H54 (cell line): Measurements from ENCODE around the gene RASL10B.

ENCODE experiments used
- DNase-seq: peaks from one replicate; pipeline ENCODE4 v3.0.0; 2011; ENCODE audit warnings: low spot score, mixed read lengths; ENCODE audit not compliant: insufficient read length
- FAIRE-seq: peaks from 3 replicates; lab custom pipeline; 2011; peaks lifted over from hg19 to GRCh38; lab: Jason Lieb, UNC
- POLR2A ChIP-seq: IDR thresholded peaks from 2 replicates; pipeline ENCODE4 v1.6.1; 2011; ENCODE audit warnings: low read depth, mild to moderate bottlenecking, low read length

The RASL10B gene

DNA sequence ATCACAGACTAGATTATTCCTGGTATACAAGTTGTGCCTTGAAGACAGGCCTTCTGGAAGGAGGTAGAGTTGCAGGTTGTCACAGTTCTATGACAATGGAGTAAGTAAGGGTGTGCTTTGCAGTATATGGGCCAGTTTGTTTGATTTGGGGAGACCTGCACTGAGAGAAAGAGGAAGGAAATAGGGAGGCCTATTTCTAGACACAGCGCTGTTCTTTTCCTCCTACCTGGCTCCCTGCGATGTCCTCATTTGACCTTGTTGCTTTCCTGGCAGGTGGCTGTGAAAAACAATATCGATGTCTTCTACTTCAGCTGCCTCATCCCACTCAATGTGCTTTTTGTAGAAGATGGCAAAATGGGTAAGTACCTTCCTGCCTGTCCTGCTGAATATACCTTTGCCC lies 22.5 kb upstream of the RASL10B start:
- no peak for TF ChIP-seq POLR2A
- FAIRE-seq (no peak), DNase-seq (no peak)

DNA sequence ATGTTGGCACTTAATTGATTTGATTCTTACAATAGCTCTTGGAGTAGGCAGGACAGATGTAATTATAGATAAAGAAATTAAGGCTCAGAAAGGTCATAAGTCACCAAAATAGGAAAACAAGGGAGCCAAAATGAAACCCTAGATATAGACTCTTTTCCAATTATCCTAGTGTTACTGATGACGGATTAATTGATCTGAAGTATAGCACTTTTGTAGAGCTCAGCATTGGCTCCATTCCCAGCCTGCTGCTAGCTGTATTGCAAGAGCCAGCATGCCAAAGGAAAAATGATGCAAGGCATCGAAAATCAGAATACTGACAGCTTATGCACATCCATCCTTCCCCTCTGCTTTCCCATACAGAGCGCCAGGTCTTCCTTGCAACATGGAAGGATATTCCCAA lies 21.6 kb upstream of the RASL10B start:
- no peak for DNase-seq
- no peak for FAIRE-seq
- no peak for TF ChIP-seq POLR2A

DNA sequence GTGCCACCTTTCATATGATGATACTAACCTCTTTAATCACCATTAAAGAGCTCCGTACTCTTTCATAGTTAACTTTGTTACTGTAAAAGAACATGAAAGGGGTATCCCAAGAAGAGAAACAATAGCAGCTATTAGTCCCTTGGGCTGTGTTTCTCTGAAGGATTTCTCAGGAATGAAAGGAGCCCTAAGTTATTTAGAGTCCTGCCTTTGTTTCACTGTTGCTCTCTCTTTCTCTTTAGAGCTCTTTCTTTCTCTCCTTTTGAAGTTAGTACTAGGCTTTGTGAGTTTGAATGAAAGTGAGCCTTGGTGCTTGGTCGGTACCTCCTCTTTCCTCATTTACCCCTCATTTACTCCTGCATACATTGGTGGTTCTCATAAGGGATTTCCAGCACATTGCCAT lies 20.5 kb upstream of the RASL10B start:
- TF ChIP-seq POLR2A: no peak
- no peak for FAIRE-seq
- no peak for DNase-seq

DNA sequence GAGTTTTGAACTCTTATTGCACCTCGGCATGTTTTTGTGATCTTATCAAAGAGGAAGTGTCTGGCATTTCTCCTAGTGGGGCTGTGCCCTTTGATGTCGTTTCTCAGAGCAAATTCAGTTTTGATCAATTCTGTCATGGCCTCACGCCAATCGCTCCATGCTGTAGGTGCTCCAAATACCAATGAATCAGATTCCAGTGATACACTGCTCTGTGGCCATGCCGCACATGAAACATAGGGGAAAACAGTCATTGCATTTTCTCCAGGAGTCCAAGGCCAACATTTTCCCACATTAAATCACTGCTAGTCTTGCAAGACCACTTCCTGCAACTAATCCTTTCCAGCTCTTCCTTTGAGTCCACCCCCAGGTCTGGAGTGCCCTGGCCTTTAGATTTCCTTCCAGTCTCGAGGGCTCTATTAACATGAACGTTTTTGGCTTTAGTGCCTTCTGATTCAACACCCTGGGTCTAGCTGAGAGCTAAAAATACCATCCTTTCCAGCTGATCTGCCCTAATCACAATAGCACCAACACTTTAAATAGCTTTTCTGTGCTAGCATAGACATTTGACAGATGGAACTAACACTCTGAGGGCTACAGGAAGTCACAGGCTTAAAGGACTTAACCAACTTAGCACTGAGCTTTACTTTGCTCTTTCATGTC lies 18.2 kb upstream of the RASL10B start:
- DNase-seq: no peak
- FAIRE-seq: no peak
- TF ChIP-seq POLR2A: no peak

DNA sequence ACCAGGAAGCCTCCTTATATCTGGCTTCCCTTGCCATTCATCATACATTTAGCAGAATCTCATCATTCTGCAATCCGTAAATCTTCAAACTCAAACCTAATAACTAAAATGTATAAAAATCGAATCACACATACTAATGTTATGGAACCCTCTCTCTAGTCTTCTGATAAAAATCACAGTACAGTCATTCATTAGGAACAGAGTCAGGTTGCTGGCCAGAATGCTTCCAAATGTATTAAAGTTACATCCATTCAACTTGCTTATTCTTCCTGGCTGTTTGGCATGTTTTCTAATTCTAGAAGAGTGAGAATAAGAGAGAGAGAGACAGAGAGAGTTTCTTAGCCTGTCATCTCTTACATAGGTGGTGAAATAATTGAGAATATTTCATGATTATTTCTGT lies 16.5 kb upstream of the RASL10B start:
- FAIRE-seq: no peak
- no peak for TF ChIP-seq POLR2A
- no peak for DNase-seq

DNA sequence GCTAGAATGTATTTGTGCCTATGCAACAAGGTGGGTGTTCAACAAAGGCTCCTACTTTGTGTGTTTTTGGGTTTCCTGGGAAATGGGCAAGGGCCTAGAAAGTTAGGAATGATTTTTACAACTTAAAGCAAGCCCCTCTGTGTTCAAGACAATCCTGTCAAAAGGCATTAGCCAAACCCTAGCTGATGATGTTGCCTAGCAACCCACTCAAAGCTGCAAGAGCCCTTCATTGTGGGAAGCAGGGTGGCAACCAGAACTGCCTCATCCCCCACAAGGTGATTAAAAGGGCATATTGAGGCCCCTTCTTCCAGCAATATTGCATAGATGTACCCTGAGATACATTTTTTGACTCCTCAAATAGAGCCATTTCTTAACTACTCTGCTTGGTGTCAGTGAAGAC lies 16.0 kb upstream of the RASL10B start:
- no peak for TF ChIP-seq POLR2A
- no peak for DNase-seq
- FAIRE-seq: no peak

DNA sequence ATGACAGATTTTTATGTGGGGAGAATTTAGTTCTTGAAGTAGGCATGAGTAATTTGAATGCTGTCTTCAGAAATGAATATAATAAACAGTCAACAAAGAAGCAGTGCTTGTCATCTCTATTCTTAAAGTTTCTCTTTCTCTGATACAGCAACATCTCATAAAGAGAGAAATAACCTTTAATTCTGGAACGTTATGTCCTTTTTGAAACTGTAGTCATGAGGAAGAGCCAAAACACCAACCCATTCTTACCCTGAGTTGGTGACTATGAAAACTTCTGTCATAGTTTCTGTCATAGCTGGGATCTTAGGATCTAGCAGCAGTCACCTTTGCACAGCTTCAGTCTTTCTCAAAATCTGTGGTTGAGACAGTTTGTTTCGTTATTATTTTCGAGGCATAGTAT lies 15.3 kb upstream of the RASL10B start:
- no peak for DNase-seq
- no peak for TF ChIP-seq POLR2A
- FAIRE-seq: no peak

DNA sequence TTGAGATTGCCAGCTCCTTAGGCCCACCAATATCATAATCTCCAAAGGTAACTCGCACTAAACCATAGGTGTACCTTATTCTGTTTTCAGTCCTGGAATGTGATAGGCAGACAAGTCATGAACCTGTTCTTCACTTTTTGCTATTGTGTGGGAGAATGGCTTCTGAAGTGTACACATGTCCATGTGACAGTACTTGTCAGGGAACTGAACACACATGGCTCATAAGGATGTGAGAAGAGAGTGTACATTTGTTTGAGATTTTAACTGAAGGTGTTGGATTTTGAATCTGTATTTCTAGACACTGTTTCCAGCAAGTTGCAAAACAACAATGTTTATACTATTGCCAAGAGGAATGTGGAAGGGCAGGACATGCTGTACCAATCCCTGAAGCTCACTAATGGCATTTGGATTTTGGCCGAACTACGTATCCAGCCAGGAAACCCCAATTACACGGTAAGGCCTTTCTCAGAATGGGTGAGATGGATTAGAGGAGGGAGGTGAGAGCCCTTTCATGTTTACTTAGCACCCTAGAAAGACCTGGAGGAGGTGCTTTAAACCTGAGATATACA lies 14.5 kb upstream of the RASL10B start:
- FAIRE-seq: no peak
- no peak for TF ChIP-seq POLR2A
- DNase-seq: no peak

DNA sequence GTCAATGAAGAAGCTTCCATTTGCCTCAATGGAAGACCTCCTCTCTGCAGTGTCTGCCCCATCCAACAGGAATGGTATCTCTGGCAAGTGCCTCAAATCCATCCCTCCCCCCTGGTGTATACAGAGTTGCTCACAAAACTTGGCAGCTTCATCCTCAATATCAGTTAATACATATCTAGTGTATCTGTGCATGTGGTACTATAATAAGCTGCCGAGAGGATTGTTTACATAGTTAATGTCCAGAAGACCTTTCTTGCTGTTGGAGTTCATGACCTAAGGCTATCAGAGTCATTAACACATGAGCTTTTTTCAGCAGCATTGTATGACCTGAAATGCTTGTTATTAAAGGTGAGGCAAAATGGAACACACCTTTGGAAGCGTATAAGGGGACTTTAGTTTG lies 14.0 kb upstream of the RASL10B start:
- TF ChIP-seq POLR2A: no peak
- no peak for FAIRE-seq
- DNase-seq: no peak

DNA sequence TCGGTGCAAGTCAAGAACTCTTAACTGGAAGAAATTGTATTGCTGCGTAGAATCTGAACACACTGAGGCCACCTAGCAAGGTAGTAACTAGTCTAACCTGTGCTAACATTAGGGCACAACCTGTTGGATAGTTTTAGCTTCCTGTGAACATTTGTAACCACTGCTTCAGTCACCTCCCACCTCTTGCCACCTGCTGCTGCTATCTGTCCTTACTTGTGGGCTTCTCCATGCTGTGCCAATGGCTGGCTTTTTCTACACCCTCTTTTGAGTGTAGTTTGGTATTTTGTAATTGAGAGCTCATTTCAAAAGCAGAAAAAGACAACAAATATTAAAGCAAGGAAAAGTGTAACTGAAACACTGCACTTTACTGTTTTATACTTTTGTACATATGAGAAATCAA lies 7.7 kb upstream of the RASL10B start:
- TF ChIP-seq POLR2A: no peak
- no peak for DNase-seq
- FAIRE-seq: no peak

DNA sequence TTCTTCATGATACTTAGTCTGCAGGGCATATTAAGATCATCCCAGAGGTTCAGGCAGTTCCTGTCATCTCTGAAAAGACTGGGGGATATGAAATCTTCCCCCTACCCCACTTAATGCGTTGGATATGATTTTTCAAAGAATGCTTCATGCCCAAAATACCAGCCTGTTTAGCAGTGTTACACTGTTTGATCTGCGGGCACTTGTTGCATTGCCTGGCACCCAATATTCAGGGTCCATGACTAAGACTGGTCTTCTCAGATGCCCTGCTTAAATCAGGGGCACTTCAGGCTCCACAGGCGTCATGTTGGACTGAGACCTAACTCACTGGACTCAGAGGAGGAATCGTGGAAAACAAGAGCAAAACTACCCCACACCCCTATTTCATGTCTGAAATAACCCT lies 6.4 kb upstream of the RASL10B start:
- DNase-seq (no peak), FAIRE-seq (no peak)
- TF ChIP-seq POLR2A: no peak

DNA sequence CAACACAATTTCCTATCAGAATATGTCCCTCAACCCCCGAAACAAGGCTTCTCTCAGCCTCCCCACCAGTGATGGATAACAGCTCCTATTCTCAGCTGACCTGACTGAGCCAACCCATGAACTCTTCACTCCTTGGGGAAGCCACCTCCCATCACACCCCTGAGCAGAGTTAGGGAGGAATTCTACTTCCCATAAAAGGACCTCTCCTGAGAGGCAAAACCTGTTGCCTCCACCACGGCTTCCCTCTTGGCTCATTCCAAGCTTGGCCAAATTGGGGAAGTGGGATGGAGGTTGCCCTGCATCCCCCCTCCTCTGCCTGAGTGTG lies 5.7 kb upstream of the RASL10B start:
- TF ChIP-seq POLR2A: no peak
- no peak for FAIRE-seq

DNA sequence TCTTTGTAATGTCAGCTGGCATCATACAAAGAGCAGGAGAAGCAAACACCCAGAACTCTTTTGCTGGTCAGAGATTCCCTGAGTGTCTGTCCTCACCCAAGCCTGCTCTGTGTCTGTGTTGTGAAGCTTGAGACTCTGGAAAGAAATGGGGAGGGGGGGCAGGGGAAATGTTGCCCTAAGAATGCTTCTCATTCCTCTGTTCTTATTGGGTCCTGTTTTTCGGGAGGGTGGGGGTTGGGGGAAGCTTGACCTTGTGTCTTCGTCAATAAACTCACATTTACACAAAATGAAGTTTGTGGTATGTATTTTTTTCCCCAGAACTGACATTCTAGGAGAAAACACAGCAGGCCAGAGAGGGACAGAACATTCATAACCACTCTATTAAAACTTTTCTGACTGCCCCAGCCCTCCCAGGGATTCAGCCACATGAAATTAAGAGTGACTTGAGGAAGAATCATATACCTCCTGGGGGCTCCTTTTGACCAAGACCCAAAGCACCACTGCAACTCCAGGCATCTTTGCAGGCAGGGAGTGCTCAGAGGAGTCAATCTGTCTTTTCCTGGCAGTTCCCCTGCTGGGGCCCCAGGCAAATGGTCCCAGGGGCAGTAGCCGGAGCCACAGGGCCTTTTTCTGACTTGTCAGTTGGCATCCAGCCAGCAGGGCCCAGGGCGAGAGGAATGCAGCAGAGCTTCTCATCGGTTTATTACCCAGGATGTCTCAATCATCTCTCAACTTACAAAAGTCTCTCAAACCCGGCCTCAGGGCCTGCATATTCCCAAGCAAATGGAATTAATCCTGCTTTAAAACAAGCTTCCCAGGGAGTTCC lies 5.1 kb upstream of the RASL10B start:
- DNase-seq (peak; percentile 80), FAIRE-seq (no peak)
- TF ChIP-seq POLR2A: no peak

More for the DNA sequence above, 5.7 kb upstream of the RASL10B start:
- DNase-seq: no peak

DNA sequence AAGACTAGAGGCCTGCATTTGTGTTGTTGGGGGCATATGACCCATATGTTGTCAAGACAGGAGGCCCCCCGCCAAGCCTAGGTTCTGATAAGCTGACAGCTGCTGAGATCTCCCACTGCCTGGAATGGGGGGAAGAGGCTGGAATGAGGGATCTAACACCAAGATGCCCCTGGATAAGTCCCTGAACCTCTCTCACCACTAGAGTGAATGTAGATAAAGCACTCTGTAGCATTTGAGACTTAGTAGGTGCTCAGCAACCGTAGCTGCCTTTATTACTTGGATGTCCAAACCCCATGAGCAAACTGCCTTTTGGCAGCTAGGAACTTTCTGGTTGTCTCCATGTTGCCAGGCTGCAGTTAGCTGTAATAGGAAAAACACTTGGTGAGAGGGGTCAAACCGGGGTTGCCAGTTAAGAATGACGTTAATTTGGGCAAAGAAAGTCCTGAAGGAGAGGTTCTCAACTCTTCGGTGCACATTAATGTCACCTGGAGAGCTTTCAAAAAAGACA lies 4.4 kb upstream of the RASL10B start:
- TF ChIP-seq POLR2A: no peak
- DNase-seq (no peak), FAIRE-seq (no peak)

DNA sequence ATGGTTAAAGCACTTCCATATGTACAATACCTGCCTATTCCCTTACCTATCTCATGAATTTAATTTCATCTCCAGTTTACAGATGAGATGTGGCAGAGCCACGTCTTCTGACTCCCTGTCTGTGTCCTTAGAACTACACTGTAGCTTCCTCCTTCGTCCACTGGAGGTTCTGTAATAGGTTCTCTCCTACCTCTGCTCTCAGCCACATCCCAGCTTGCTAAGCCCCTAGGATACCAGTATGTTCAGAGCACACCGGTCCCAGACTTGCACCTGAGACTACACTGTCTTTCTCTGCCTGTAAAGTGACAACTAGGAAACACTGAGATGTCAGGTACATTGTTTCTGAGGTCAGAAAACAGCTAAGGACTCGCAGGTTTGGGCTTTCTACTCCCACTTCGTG lies 3.8 kb upstream of the RASL10B start:
- no peak for TF ChIP-seq POLR2A
- no peak for FAIRE-seq

DNA sequence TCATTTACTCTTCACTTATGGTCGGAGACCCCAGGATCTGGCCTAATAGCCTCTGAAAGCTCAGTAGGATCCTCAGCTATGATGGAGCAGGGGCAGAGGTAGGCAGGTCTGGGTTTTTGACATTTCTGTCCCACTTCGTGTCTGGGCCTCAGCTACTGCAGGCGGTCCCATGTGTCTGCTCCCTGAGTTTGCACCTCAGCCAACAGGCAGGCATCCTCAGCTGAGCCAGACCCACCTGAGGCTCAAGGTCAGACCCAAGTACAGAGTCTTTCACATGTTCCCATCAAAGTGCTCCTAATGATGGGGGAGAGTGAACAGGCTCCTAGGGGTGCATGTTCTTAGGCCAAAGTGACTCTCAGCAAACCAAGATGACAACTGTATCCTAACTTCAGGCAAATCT lies 2.9 kb upstream of the RASL10B start:
- DNase-seq: no peak
- no peak for TF ChIP-seq POLR2A
- FAIRE-seq: no peak

More for the DNA sequence above, 3.8 kb upstream of the RASL10B start:
- no peak for DNase-seq
